Measurements from ENCODE around the gene PTPRJ. TPM values are rescaled to one million over a fixed set of nuclear protein-coding genes. Genes with fewer than 3 reads are reported as not detected.

Gene PTPRJ
- total RNA-seq, 2 donors from 2014 or later: 36.6 to 50.6 TPM

DNA sequence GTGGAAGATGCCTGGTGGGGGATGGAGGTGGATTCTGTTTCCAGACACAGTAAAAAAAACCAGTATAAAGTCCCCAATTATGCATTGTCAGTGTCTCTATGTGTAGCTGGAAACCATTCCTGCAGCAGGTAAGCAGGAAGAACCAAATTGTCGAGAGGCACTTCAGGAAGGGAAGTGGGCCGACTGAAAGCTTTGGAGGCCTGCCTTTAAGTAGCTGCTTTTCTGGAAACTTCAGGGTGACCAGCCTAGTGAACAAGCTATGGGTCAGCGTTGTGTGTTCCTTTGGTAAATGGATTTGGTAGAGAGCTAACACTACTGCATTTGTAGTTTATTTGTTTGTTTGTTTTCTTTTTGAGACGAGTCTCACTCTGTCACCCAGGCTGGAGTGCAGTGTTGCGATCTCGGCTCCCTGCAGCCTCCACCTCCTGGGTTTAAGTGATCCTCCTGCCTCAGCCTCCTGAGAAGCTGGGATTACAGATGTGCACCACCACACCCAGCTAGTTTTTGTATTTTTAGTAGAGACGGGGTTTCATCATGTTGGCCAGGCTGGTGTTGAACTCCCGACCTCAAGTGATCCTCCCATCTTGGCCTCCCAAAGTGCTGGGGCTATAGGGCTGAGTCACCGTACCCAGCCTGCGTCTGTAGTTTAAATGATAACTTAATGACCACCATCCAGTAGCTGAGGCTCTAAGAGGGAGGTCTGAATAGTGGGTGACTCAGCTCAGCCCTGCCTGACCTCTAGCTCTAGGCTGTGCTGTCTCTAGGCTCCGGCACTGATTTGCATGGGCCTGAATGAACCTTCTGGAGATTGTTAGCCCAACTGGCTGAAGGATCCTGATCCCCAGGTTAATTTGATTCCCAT, 12.8 kb downstream of the PTPRJ start:
- H3K4me1 Mint-ChIP-seq (ENCODE audit: low read depth): peaks cover 58% of the 10 kb centered on the region
- ATAC-seq (replicated peaks in 1 of 2) (peak in 1 of 2 donors; percentile 55), DNase-seq (no peak)
- H3K36me3 Mint-ChIP-seq (ENCODE audit: insufficient read depth in 2 of 2): peaks cover 0 to 2% of the 10 kb centered on the region in 2 donors
- H3K27ac Mint-ChIP-seq: no peak overlapping the region
- no peaks in the 10 kb centered on the region for H3K27me3 Mint-ChIP-seq (ENCODE audit: low read depth)
- H3K4me3 Mint-ChIP-seq: no peak overlapping the region
- H3K9me3 Mint-ChIP-seq: no peaks in the 10 kb centered on the region

GRCh38 chr11:47994417-47994816, 14.1 kb downstream of the PTPRJ start:
- no peaks in the 10 kb centered on the region for H3K27me3 Mint-ChIP-seq (ENCODE audit: low read depth)
- peaks cover 60% of the 10 kb centered on the region for H3K4me1 Mint-ChIP-seq (ENCODE audit: low read depth)
- no peak overlapping the region for H3K4me3 Mint-ChIP-seq
- no peak for ATAC-seq (replicated peaks in 1 of 2)
- H3K36me3 Mint-ChIP-seq (ENCODE audit: insufficient read depth in 2 of 2): no peaks in the 10 kb centered on the region
- H3K27ac Mint-ChIP-seq: no peak overlapping the region
- no peak for DNase-seq
- no peaks in the 10 kb centered on the region for H3K9me3 Mint-ChIP-seq

DNA sequence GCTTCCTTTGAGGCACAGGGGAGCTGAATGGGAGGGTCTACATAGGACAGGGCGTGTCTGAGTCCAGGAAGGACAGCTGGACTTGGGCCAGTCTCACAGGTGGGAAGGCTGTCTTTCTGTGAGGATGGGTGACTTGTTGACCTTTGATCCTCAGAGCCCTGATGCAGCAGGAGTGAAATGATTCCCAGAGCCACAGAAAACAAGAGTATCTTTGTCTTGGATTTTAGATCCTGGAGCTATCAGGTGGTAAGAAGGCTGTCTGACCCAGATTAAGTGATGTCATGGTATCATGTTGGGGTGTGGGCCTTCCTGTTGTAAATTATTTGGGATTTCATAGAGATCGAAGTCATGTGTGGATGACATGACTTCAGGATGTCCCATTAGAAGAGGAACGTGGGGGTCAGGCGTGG, 15.0 kb downstream of the PTPRJ start:
- no peak for ATAC-seq (replicated peaks in 1 of 2)
- Mint-ChIP-seq H3K27ac (no peak overlapping the region), H3K36me3 (ENCODE audit: insufficient read depth in 2 of 2) (no peaks in the 10 kb centered on the region), H3K27me3 (ENCODE audit: low read depth) (no peaks in the 10 kb centered on the region), H3K9me3 (no peaks in the 10 kb centered on the region), H3K4me1 (ENCODE audit: low read depth) (peaks cover 60% of the 10 kb centered on the region), H3K4me3 (no peak overlapping the region)
- DNase-seq: no peak

DNA sequence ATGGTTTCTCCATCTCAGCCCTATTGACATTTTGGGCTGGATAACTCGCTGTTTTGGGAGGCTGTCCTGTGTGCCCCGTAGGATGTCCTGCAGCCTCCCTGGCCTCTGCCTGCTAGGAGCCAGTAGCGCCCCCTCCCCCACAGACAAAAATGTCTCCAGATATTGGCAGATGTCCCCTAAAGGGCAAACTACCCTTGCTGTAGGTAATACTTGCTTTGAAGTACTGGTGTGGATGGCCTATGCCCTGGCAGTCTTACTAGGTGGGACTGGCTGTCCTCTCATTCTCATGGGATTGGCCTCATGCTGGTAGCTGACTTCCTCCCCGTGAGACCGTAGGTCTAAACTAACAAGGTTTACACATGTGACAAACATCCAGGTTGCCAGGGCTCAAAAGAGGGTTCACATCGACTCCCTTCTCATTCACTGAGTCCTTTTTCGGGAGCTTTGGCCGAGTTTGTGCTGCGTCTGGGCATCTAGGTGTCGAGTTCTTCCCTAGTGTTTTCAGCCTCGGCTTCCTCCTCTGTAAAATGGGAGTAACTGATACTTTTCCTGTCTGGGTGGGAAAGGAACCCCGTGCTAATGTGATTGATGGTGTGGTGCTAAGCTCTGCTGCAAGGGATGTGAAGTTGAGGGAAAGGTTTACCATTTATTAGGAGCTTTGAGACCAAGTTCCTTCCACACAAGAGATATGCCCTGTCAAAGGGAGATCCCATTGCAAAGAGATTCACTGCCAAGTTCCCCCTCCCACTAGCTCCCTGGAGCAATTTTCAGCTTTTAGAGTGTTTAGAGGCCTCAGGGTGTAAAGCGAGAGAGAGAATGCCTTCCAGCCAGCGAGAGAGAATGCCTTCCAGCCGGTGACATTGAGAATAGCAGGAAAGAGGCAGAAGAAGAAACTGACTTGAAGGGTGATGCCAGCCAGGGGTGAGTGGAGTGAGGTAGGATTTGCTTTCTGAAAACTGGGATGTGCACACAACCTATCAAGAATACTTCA, 17.0 kb downstream of the PTPRJ start:
- ATAC-seq (replicated peaks in 1 of 2) (no peak), DNase-seq (no peak)
- no peaks in the 10 kb centered on the region for H3K36me3 Mint-ChIP-seq (ENCODE audit: insufficient read depth in 2 of 2)
- no peak overlapping the region for H3K4me3 Mint-ChIP-seq
- H3K27ac Mint-ChIP-seq: no peak overlapping the region
- no peaks in the 10 kb centered on the region for H3K27me3 Mint-ChIP-seq (ENCODE audit: low read depth)
- H3K9me3 Mint-ChIP-seq: no peaks in the 10 kb centered on the region
- peaks cover 61% of the 10 kb centered on the region for H3K4me1 Mint-ChIP-seq (ENCODE audit: low read depth)

DNA sequence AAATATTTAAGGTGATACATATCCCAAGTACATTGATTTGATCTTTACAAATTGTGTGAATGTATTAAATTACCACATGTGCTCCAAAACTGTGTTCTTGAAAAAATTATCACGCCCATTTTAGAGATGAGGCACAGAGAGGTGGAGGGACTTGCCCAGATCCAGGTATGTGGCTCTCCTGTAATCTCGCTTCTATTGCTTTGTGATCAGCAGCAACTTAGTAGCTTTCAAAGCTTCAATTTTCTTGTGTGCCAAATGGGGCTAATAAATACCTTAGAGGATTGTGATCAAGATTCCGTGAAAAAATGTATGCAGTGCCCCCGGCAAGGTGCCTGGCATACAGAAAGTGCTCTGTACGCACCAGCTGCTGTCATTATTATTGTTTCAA, 18.0 kb downstream of the PTPRJ start:
- ATAC-seq (replicated peaks in 1 of 2) (no peak), DNase-seq (no peak)
- Mint-ChIP-seq H3K36me3 (ENCODE audit: insufficient read depth in 2 of 2) (no peaks in the 10 kb centered on the region), H3K9me3 (no peaks in the 10 kb centered on the region), H3K27ac (peak overlapping the region; percentile 19), H3K4me3 (peak overlapping the region in 1 of 2 donors; percentile 5), H3K4me1 (ENCODE audit: low read depth) (peaks cover 67% of the 10 kb centered on the region), H3K27me3 (ENCODE audit: low read depth) (no peaks in the 10 kb centered on the region)

DNA sequence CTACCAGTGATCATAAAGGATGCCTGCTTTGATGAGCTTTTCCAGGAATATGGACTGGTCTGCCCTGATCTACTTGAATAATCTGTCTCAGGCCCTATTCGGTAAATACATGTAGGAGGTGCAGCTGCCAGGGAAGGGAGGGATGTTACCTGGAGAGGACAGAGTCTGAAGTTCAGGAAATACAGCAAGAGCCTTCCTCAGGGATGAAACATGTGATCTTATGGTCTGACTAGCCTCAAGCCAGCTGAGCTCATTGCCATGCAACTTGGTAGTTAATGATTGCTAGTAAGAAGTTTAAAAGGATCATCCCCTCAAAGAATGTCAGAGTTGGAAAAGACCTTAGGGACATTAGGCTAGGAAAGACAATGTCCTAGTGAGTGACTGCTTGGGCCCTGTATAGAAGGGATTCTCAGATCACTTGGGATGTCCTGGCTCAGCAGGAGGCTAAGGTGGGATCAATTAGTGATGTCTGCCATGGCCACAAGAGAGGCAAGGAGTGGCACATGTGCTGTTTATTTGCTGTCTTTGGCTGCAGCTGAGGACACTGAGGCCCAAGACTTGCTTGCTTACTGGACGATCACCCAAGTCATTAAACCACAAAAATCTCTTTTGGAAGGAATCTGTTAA, 18.5 kb downstream of the PTPRJ start:
- H3K4me1 Mint-ChIP-seq (ENCODE audit: low read depth): peaks cover 68% of the 10 kb centered on the region

GRCh38 chr11:48000432-48000831, 20.1 kb downstream of the PTPRJ start:
- Mint-ChIP-seq H3K4me3 (peak overlapping the region; percentile 27 to 83), H3K36me3 (ENCODE audit: insufficient read depth in 2 of 2) (peaks cover 0 to 4% of the 10 kb centered on the region in 2 donors), H3K27ac (peak overlapping the region; percentile 82), H3K27me3 (ENCODE audit: low read depth) (no peaks in the 10 kb centered on the region), H3K9me3 (no peaks in the 10 kb centered on the region), H3K4me1 (ENCODE audit: low read depth) (peaks cover 84% of the 10 kb centered on the region)
- DNase-seq (no peak), ATAC-seq (replicated peaks in 1 of 2) (no peak)

More for the DNA sequence above, 18.5 kb downstream of the PTPRJ start:
- H3K27ac Mint-ChIP-seq: peak overlapping the region; percentile 82
- no peaks in the 10 kb centered on the region for H3K27me3 Mint-ChIP-seq (ENCODE audit: low read depth)
- H3K4me3 Mint-ChIP-seq: peak overlapping the region in 1 of 2 donors; percentile 55
- H3K36me3 Mint-ChIP-seq (ENCODE audit: insufficient read depth in 2 of 2): no peaks in the 10 kb centered on the region
- DNase-seq: no peak
- no peaks in the 10 kb centered on the region for H3K9me3 Mint-ChIP-seq
- no peak for ATAC-seq (replicated peaks in 1 of 2)

DNA sequence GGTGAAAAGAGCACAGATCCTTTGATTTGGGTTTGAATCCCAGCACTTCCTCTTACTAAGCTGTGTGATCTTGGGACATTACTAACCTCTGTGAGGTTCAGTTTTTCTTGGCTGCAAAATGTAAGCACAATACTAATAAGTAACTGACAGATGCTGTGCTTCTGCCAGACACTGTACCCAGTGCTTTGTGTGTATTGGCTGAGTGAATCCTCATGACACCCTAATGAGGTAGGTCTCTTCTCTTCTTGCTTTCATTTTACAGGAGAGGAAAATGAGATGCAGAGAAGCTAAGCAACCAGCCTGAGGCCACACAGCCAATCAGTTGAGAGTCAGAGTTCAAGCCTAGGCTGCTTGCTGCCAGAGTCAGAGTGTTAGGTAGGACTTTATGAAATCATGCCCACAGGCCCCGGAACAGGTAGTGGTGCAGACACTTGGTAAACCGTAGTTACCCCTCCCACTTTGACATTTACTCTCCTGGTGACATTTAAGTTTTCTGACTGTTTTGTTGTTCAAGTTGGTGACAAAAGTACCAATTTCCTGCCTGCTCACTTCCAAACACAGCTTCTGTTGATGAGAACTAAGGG, 21.2 kb downstream of the PTPRJ start:
- DNase-seq (peak; percentile 84 to 88), ATAC-seq (replicated peaks in 1 of 2) (peak; percentile 85 to 86)
- Mint-ChIP-seq H3K27me3 (ENCODE audit: low read depth) (no peaks in the 10 kb centered on the region), H3K4me1 (ENCODE audit: low read depth) (peaks cover 93% of the 10 kb centered on the region), H3K4me3 (peak overlapping the region; percentile 83), H3K9me3 (no peaks in the 10 kb centered on the region), H3K36me3 (ENCODE audit: insufficient read depth in 2 of 2) (peaks cover 0 to 4% of the 10 kb centered on the region in 2 donors), H3K27ac (peak overlapping the region; percentile 96)

- ATAC-seq (replicated peaks in 1 of 2) (no peak), DNase-seq (peak in 1 of 2 donors; percentile 44)
- H3K36me3 Mint-ChIP-seq (ENCODE audit: insufficient read depth in 2 of 2): peaks cover 0 to 4% of the 10 kb centered on the region in 2 donors
- peak overlapping the region; percentile 96 for H3K27ac Mint-ChIP-seq
- peak overlapping the region; percentile 83 for H3K4me3 Mint-ChIP-seq
- H3K4me1 Mint-ChIP-seq (ENCODE audit: low read depth): peaks cover 94% of the 10 kb centered on the region
- no peaks in the 10 kb centered on the region for H3K27me3 Mint-ChIP-seq (ENCODE audit: low read depth)
- H3K9me3 Mint-ChIP-seq: no peaks in the 10 kb centered on the region
Observed at GRCh38 chr11:48002561-48002960, 22.2 kb downstream of the PTPRJ start.

GRCh38 chr11:48003926-48004325, 23.6 kb downstream of the PTPRJ start:
- Mint-ChIP-seq H3K4me1 (ENCODE audit: low read depth) (peaks cover 97% of the 10 kb centered on the region), H3K36me3 (ENCODE audit: insufficient read depth in 2 of 2) (peaks cover 2 to 6% of the 10 kb centered on the region in 2 donors), H3K27me3 (ENCODE audit: low read depth) (no peaks in the 10 kb centered on the region), H3K4me3 (peak overlapping the region; percentile 76 to 93), H3K27ac (peak overlapping the region; percentile 92), H3K9me3 (no peaks in the 10 kb centered on the region)
- DNase-seq (no peak), ATAC-seq (replicated peaks in 1 of 2) (no peak)

GRCh38 chr11:48004456-48004855, 24.1 kb downstream of the PTPRJ start:
- no peak for DNase-seq
- peak overlapping the region; percentile 92 for H3K27ac Mint-ChIP-seq
- H3K9me3 Mint-ChIP-seq: no peaks in the 10 kb centered on the region
- H3K27me3 Mint-ChIP-seq (ENCODE audit: low read depth): no peaks in the 10 kb centered on the region
- H3K36me3 Mint-ChIP-seq (ENCODE audit: insufficient read depth in 2 of 2): peaks cover 2 to 6% of the 10 kb centered on the region in 2 donors
- no peak for ATAC-seq (replicated peaks in 1 of 2)
- peak overlapping the region; percentile 76 to 93 for H3K4me3 Mint-ChIP-seq
- peaks cover 97% of the 10 kb centered on the region for H3K4me1 Mint-ChIP-seq (ENCODE audit: low read depth)

- H3K4me1 Mint-ChIP-seq (ENCODE audit: low read depth): peaks cover 97% of the 10 kb centered on the region
- peak overlapping the region; percentile 92 for H3K27ac Mint-ChIP-seq
- H3K9me3 Mint-ChIP-seq: no peaks in the 10 kb centered on the region
- H3K36me3 Mint-ChIP-seq (ENCODE audit: insufficient read depth in 2 of 2): peaks cover 2 to 6% of the 10 kb centered on the region in 2 donors
- peak overlapping the region; percentile 85 to 93 for H3K4me3 Mint-ChIP-seq
- DNase-seq: peak; percentile 66 to 67
- H3K27me3 Mint-ChIP-seq (ENCODE audit: low read depth): no peaks in the 10 kb centered on the region
- peak; percentile 6 to 10 for ATAC-seq (replicated peaks in 1 of 2)
Observed at GRCh38 chr11:48005136-48005535, 24.8 kb downstream of the PTPRJ start.

All from activated T-cell treated with anti-CD3 and anti-CD28 coated beads, Interleukin-2, amount 50 U/mL, for 72 hours (primary cell).